ENCODE data around the gene CDH19.

The CDH19 gene, protein sequence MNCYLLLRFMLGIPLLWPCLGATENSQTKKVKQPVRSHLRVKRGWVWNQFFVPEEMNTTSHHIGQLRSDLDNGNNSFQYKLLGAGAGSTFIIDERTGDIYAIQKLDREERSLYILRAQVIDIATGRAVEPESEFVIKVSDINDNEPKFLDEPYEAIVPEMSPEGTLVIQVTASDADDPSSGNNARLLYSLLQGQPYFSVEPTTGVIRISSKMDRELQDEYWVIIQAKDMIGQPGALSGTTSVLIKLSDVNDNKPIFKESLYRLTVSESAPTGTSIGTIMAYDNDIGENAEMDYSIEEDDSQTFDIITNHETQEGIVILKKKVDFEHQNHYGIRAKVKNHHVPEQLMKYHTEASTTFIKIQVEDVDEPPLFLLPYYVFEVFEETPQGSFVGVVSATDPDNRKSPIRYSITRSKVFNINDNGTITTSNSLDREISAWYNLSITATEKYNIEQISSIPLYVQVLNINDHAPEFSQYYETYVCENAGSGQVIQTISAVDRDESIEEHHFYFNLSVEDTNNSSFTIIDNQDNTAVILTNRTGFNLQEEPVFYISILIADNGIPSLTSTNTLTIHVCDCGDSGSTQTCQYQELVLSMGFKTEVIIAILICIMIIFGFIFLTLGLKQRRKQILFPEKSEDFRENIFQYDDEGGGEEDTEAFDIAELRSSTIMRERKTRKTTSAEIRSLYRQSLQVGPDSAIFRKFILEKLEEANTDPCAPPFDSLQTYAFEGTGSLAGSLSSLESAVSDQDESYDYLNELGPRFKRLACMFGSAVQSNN
- total RNA-seq = 0 reads per million in 2 donors

DNA sequence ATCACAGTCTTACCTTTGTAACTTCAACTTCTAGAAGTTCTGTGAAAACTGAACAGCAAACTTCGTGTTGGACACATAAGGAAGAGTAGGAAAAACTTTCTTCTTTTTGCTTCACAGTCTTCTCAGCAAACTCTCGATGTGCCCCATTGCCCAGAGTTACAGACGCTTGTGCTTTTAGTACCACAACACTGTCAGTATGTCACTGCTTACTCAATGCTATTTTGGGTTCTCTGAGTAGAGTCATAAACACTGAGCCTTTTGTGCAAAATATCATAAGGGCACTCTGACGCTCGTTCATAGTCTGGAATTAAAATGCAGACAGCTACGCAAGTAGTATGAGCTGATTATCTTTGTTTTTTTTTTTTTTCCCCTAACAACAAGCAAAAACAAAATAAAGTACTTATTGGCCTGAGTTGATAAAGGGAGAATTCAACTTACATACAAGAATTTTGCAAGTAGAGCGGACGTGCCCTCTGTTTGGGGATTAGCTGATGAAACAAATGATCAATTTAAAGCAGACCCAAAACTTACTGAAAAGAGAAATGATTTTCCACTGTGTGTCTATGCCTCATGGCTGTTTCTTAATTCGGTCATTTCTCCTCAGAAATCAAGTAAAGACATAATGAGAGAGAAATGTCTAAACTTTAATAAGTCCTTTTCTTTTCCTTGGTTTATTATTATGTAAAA, at the start of gene CDH19:
CDH19 (minus strand) TSS at position 150 of the 687 bp plus-strand sequence. CDS start 31,886 bp downstream, outside the sequence.
- DNase-seq = no peak

GRCh38 chr18:66647671-66648070, 43.8 kb upstream of the CDH19 start:
- no peak for DNase-seq

DNA sequence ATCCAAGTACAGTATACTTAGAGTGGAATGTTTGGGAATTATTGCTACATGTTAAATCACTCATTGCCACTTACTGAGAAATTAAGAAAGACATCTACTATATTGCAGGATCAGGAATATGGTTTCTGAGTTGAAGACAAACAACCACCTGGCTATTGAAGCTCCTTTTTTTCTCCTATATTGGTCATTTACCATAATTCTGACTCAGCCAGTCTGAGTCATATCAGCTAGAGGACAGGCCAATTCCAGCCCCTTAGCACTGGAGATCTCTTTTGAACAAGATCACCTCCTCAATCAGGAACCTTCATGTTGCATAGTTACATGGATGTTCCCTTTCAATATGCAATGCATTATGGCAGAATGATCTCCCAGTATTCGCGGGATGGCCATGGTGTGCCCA, 42.7 kb upstream of the CDH19 start:
- DNase-seq = no peak

- DNase-seq = no peak
Observed at GRCh38 chr18:66645983-66646382, 42.1 kb upstream of the CDH19 start.

DNA sequence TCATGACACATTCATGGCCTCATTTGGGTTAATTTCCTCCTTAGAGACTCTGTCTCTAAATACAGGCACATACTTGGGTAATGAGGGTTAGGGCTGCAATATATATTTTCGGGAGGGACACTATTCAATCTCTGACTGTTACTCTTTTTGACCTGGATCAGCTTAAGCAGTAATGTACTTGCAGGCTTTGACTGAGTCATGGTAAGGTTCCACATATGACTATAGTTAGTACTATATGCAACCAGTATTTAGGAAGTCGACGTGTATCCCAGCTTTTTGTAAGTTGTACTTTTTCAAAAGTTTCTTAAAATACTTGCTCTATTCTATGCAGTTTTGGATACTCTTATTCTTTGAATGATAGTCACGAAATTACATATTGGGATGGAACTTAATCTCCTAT, 37.2 kb upstream of the CDH19 start:
- DNase-seq = no peak

DNA sequence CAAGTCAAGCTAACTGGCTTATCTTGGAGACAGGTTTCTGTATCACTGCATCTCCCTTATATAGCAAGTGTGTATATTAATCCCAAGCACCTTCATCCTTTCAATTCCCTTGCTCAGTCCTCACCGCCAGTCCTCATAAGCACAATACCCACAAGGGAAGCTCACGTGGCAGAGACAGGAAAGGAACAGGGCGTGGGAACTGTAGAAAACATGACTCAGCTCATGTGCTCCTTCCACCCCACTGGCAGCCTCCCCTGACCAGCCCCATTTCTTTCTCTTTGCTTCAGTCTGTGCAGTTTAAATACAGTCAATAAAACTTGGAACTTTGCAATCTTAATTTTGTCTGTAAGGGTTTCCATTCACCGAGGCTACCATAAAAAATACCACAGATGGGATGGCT, 36.5 kb upstream of the CDH19 start:
- no peak for DNase-seq

- no peak for DNase-seq
Observed at GRCh38 chr18:66638856-66639629, 35.2 kb upstream of the CDH19 start.

- DNase-seq = no peak
Observed at GRCh38 chr18:66635342-66635741, 31.5 kb upstream of the CDH19 start.

DNA sequence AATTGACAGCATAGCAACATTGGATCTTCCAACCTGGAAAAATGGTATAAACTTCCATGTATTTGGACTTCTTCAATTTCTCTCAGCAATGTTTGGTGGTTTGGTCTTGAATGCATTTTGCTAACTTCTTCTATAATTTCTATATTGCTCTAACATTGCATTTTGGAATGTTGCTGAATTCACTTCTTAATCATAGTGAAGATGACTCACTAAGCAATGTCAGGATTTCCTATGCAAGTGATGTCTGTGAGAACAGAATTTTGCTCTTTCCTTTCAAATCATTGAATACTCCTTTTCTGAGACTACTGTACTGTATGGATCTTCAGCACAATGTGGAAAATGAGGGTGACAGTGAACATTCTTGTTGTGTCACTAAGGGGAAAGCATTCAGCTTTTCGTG, 28.9 kb upstream of the CDH19 start:
- DNase-seq = no peak

DNA sequence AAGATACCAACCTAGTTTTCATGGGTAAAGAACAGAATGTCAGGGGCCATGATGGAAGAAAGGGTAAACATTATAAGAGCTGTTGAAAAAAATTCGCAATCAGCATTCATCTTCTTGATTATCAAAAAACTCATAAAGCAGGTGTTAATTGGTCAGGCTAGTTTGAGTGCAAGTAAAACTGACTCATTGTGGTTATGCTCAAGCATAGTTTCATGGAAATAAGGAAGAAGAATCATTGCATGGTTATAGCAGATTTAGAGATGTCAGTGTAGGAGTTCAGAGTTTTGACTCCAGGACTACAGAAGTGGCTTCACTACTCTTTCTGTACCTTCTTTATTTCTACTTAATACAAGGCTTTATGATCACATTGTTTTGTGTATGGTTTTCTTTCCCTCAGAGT, 26.9 kb upstream of the CDH19 start:
- DNase-seq = no peak

GRCh38 chr18:66623821-66624220, 19.9 kb upstream of the CDH19 start:
- DNase-seq = no peak

GRCh38 chr18:66621816-66622576, 18.1 kb upstream of the CDH19 start:
- no peak for DNase-seq

DNA sequence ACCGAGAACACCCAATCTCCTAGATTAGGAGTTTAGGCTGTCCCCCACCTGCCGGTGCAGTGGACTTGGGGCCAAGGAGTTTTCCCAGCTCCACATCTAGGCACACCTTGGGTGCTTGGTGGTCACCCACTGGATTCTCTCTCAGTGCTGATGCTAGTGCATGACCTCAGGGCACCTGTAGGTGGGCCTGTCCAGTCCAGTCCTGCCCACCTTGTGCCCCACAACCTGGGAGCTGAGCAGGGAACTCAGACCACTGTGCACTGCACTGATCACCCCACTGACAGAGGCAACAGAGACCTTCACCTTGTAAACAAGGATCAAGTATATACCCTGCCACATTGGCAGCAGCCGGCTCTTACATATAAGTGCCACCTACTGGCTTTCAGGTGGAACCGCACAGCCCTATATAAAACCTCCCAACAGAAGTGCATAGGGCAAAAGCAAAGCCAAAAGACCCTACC, 12.7 kb upstream of the CDH19 start:
- DNase-seq = no peak

GRCh38 chr18:66615176-66615575, 11.3 kb upstream of the CDH19 start:
- no peak for DNase-seq

- no peak for DNase-seq
Observed at GRCh38 chr18:66607632-66608031, 3.7 kb upstream of the CDH19 start.

- no peak for DNase-seq
Observed at GRCh38 chr18:66601649-66602048, 2.2 kb downstream of the CDH19 start.

- DNase-seq = no peak
Observed at GRCh38 chr18:66599190-66599589, 4.7 kb downstream of the CDH19 start.

- no peak for DNase-seq
Observed at GRCh38 chr18:66587430-66587829, 16.5 kb downstream of the CDH19 start.

GRCh38 chr18:66582211-66582610, 21.7 kb downstream of the CDH19 start:
- DNase-seq = no peak

GRCh38 chr18:66575263-66575662, 28.6 kb downstream of the CDH19 start:
- DNase-seq = no peak

DNA sequence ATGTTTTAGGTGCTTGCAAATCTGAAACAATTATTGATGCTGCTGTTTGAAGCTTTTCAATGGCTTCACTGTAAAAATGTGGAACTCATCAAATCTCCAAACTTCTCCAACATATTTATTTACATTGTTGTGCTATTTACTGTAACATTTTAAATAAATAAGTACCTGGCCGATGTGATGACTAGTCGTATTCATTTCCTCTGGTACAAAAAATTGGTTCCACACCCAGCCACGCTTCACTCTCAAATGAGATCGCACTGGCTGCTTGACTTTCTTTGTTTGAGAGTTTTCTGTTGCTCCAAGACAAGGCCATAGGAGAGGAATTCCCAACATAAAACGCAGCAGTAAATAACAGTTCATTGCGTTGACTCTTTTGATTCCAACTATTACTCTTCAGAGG, 32.0 kb downstream of the CDH19 start:
- DNase-seq = no peak

- DNase-seq = no peak
Observed at GRCh38 chr18:66566616-66567015, 37.3 kb downstream of the CDH19 start.
